A549 (cell line): ENCODE measurements around the gene PLXNC1.

Source experiments
- BHLHE40 ChIP-seq: IDR thresholded peaks from 2 replicates; pipeline ENCODE4 v1.6.1; 2012; ENCODE audit warnings: low read depth, low read length, inconsistent platforms
- FOSL2 ChIP-seq, 2 experiments: fragments of 450-650 bp in 1 of 2; fragments of >200 bp in 1 of 2; sonication (Bioruptor Twin) in 1 of 2; formaldehyde crosslinking; IDR thresholded peaks; 2 replicates each; pipeline versions ENCODE4 v1.5.0 to v1.6.1; 2016 to 2020; ENCODE audit warnings: mild to moderate bottlenecking in 1 of 2, moderate library complexity in 1 of 2
- HMGXB4 ChIP-seq: fragments of 250-450 bp; sonication (Bioruptor Pico); IDR thresholded peaks from 2 replicates; pipeline ENCODE4 v1.5.0; 2021; ENCODE audit warnings: mild to moderate bottlenecking, moderate library complexity, borderline replicate concordance
- JUNB ChIP-seq: fragments of >200 bp; sonication (Bioruptor Twin); formaldehyde crosslinking; IDR thresholded peaks from 2 replicates; pipeline ENCODE4 v1.6.1; 2016
- MAFK ChIP-seq: fragments of 450-650 bp; IDR thresholded peaks from 2 replicates; pipeline ENCODE4 v1.6.1; 2014; ENCODE audit not compliant: partially characterized antibody
- MYC ChIP-seq: IDR thresholded peaks from 2 replicates; pipeline ENCODE4 v1.6.1; 2012; ENCODE audit warnings: mild to moderate bottlenecking, inconsistent platforms, low read length, improper control_type of control experiment, borderline replicate concordance
- NFE2L2 ChIP-seq: fragments of 150-350 bp; conservative IDR thresholded peaks from 2 replicates; pipeline ENCODE4 v1.6.1; 2014; ENCODE audit warnings: low read length
- POLR2A ChIP-seq: IDR thresholded peaks from 2 replicates; pipeline ENCODE4 v1.6.1; 2012; ENCODE audit warnings: mild to moderate bottlenecking, low read length
- REST ChIP-seq: fragments of 200-600 bp; sonication (generic); IDR thresholded peaks from 2 replicates; pipeline ENCODE4 v1.6.1; 2016; ENCODE audit warnings: antibody characterized with exemption, mild to moderate bottlenecking, moderate library complexity
- RNF2 ChIP-seq: fragments of 200-600 bp; sonication (generic); IDR thresholded peaks from 2 replicates; pipeline ENCODE4 v1.6.1; 2016; ENCODE audit warnings: low read depth, mild to moderate bottlenecking, antibody characterized with exemption, moderate library complexity, borderline replicate concordance
- SMC3 ChIP-seq: fragments of >200 bp; sonication (Bioruptor Twin); formaldehyde crosslinking; IDR thresholded peaks from 3 replicates; pipeline ENCODE4 v1.6.1; 2018; ENCODE audit warnings: inconsistent platforms
- TF ChIP-seq, protein P1 (sequence below): fragments of >200 bp; sonication (Bioruptor Twin); formaldehyde crosslinking; IDR thresholded peaks from 3 replicates; pipeline ENCODE4 v1.5.1; 2016

DNA sequence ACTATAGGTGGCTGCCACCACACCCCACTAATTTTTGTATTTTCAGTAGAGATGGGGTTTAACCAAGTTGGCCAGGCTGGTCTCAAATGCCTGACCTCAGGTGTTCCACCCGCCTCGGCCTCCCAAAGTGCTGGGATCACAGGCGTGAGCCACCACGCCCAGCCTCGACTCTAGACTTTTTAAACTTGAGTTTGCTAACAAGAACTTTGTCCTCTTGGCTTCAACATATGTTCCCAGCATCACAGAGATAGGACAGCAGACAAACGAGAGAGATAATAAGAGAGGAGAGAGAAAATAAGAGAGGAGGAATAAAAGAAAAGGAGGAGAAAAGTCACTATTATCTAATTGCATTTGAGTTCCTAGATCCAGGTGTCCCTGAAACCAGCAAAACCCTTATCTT lies 192.2 kb downstream of the PLXNC1 start:
- no peak for TF ChIP-seq MAFK
- TF ChIP-seq, protein P1, sequence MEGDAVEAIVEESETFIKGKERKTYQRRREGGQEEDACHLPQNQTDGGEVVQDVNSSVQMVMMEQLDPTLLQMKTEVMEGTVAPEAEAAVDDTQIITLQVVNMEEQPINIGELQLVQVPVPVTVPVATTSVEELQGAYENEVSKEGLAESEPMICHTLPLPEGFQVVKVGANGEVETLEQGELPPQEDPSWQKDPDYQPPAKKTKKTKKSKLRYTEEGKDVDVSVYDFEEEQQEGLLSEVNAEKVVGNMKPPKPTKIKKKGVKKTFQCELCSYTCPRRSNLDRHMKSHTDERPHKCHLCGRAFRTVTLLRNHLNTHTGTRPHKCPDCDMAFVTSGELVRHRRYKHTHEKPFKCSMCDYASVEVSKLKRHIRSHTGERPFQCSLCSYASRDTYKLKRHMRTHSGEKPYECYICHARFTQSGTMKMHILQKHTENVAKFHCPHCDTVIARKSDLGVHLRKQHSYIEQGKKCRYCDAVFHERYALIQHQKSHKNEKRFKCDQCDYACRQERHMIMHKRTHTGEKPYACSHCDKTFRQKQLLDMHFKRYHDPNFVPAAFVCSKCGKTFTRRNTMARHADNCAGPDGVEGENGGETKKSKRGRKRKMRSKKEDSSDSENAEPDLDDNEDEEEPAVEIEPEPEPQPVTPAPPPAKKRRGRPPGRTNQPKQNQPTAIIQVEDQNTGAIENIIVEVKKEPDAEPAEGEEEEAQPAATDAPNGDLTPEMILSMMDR: no peak
- no peak for TF ChIP-seq POLR2A
- TF ChIP-seq MYC: no peak
- no peak for TF ChIP-seq NFE2L2
- TF ChIP-seq HMGXB4: no peak
- TF ChIP-seq RNF2: no peak
- no peak for TF ChIP-seq JUNB
- TF ChIP-seq FOSL2 (IDR thresholded peaks at IDR 0.05): no peak
- TF ChIP-seq FOSL2 (CRISPR knock-in tag; IDR thresholded peaks at IDR 0.05): no peak
- no peak for TF ChIP-seq BHLHE40
- no peak for TF ChIP-seq REST
- TF ChIP-seq SMC3: no peak
